ENCODE results near the gene SCN7A.
"Not testable (repeated sequence)": the region's sequence is repeated elsewhere in the genome, so short reads cannot be mapped to it uniquely, and the experiment has no call there.

The SCN7A gene

GRCh38 chr2:166360426-166360825, 133.6 kb downstream of the SCN7A start:
- no peak for TF ChIP-seq CTCF (IDR thresholded peaks at IDR 0.05; ENCODE audit: control extremely low read depth, extremely low read depth, low read depth, missing control alignments)
- no peak for DNase-seq (ENCODE audit: extremely low spot score)
- POLR2A ChIA-PET = no interaction called here
- CTCF ChIA-PET = interaction anchor here (2.0 kb wide), 1 partner anchor 14 kb away, joined by 7 read pairs; the partner anchor contains the start of gene SCN9A

- CTCF ChIA-PET; DNase-seq (ENCODE audit: extremely low spot score); POLR2A ChIA-PET: not testable (repeated sequence)
Observed at GRCh38 chr2:166357950-166358321, 136.1 kb downstream of the SCN7A start.

GRCh38 chr2:166357068-166357949, 136.7 kb downstream of the SCN7A start:
- POLR2A ChIA-PET = no interaction called here
- no peak for TF ChIP-seq CTCF (IDR thresholded peaks at IDR 0.05; ENCODE audit: control extremely low read depth, extremely low read depth, low read depth, missing control alignments)

More at GRCh38 chr2:166357068-166357949, 136.7 kb downstream of the SCN7A start:
- DNase-seq (ENCODE audit: extremely low spot score) = no peak
- CTCF ChIA-PET = no interaction called here

All from GM10248 (cell line).